NB4 (cell line): ENCODE measurements around the gene ROBO2.

Experiments used
- DNase-seq: peaks from one replicate; pipeline ENCODE4 v3.0.0; 2010; ENCODE audit warnings: low read depth
- H3K4me3 ChIP-seq: one replicate; pipeline ENCODE4 v1.5.1; 2011; ENCODE audit warnings: mild to moderate bottlenecking, low read depth, low read length, moderate library complexity
- MYC ChIP-seq: IDR thresholded peaks from 2 replicates; pipeline ENCODE4 v1.6.1; 2011; ENCODE audit warnings: low read depth, low read length
- POLR2A ChIP-seq: IDR thresholded peaks from 2 replicates; pipeline ENCODE4 v1.6.1; 2011; ENCODE audit warnings: mild to moderate bottlenecking; ENCODE audit not compliant: insufficient read length; ENCODE audit errors: extremely low read depth
- TF ChIP-seq, protein P1 (sequence below): IDR thresholded peaks from 2 replicates; pipeline ENCODE4 v1.6.1; 2011; ENCODE audit warnings: low read depth, low read length
- TF ChIP-seq, protein P2 (sequence below): IDR thresholded peaks from one replicate; pipeline ENCODE4 v1.5.1; 2012; ENCODE audit warnings: low read depth, low read length

ROBO2 gene

GRCh38 chr3:77648664-77649063 lies 608.8 kb downstream of the ROBO2 start:
- TF ChIP-seq MYC (no peak), POLR2A (no peak)
- TF ChIP-seq, protein P1, sequence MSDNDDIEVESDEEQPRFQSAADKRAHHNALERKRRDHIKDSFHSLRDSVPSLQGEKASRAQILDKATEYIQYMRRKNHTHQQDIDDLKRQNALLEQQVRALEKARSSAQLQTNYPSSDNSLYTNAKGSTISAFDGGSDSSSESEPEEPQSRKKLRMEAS, result no peak
- TF ChIP-seq, protein P2, sequence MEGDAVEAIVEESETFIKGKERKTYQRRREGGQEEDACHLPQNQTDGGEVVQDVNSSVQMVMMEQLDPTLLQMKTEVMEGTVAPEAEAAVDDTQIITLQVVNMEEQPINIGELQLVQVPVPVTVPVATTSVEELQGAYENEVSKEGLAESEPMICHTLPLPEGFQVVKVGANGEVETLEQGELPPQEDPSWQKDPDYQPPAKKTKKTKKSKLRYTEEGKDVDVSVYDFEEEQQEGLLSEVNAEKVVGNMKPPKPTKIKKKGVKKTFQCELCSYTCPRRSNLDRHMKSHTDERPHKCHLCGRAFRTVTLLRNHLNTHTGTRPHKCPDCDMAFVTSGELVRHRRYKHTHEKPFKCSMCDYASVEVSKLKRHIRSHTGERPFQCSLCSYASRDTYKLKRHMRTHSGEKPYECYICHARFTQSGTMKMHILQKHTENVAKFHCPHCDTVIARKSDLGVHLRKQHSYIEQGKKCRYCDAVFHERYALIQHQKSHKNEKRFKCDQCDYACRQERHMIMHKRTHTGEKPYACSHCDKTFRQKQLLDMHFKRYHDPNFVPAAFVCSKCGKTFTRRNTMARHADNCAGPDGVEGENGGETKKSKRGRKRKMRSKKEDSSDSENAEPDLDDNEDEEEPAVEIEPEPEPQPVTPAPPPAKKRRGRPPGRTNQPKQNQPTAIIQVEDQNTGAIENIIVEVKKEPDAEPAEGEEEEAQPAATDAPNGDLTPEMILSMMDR, result no peak
- no peak for DNase-seq
- no peak overlapping the region for H3K4me3 ChIP-seq

DNA sequence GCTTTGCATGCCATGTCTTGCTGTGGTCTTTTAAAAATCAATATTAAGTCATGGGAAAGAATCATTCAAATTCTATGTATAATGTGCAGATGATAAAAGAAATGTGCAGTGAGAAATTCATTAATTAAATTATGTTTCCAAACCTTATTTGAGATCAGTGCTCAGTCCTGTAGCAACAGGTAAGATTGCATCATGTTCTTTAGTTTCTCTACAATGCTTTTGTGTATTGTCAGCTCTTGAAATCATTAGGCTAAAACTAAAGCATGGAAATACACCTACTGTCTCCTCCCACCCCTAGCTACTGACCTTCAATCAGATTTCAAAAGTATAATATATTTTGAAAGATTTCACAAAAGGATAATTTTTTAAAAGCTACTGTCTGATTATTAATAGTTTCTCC lies 612.7 kb downstream of the ROBO2 start:
- no peak for DNase-seq
- no peak overlapping the region for H3K4me3 ChIP-seq
- TF ChIP-seq MYC (no peak), POLR2A (no peak)
- TF ChIP-seq, protein P1, result no peak
- TF ChIP-seq, protein P2, result no peak

DNA sequence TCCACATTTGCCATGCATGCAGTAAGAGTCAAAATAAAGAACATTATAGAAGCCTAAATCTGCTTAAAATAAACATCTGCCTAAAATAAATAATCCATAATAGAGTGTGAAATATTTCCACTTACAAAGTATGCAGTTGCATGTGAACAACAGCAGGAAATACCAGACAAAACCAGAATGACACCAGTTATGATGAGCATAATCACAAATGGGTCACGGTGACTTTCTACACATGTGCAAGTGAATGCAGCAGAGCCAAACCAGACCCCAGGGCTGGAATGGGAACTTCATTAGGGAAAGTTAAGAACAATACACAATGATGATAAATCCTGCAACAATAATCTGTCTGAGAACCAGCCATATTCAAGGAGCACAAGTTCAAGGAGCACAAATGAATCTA lies 615.5 kb downstream of the ROBO2 start:
- DNase-seq, result no peak
- no peak overlapping the region for H3K4me3 ChIP-seq
- no peak for TF ChIP-seq MYC
- no peak for TF ChIP-seq POLR2A
- TF ChIP-seq, protein P2, result no peak
- TF ChIP-seq, protein P1, result no peak

GRCh38 chr3:77660718-77661117 lies 620.8 kb downstream of the ROBO2 start:
- no peak for DNase-seq
- TF ChIP-seq POLR2A, result no peak
- TF ChIP-seq, protein P1, result no peak
- TF ChIP-seq, protein P2, result no peak
- TF ChIP-seq MYC, result no peak

DNA sequence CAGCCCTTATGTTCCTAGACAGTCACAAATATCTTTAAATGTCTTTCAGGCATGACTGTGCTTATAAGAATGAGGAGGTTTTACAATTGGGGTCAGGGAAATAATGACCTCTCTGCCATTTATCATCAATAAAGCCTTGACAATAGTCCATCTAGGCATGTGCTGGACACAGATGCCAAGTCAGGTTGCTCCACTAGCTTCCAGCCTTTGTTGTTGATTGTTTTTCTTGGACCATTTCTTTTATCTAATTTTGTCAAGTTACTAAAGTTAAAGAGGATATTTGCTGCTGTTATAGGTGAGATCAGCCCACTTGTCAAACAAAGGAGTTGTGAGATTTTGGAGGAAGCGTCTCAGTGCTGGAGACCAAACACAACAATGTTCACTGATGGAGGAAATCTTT lies 628.0 kb downstream of the ROBO2 start:
- TF ChIP-seq, protein P1, result no peak
- TF ChIP-seq POLR2A (no peak), MYC (no peak)
- TF ChIP-seq, protein P2, result no peak
- H3K4me3 ChIP-seq, result no peak overlapping the region

More at GRCh38 chr3:77660718-77661117, 620.8 kb downstream of the ROBO2 start:
- no peak overlapping the region for H3K4me3 ChIP-seq

More for the DNA sequence above, 628.0 kb downstream of the ROBO2 start:
- no peak for DNase-seq
